GM18499 (cell line): ENCODE measurements around the gene TARBP1.
A peak's percentile ranks its signal among the peaks of the same experiment; 100 is the strongest.

Experiments
- ATAC-seq: cut with Tn5 transposase; IDR thresholded peaks from one replicate; pipeline ENCODE4 v1.9.1; 2021; ENCODE audit warnings: moderate number of reproducible peaks; ENCODE audit not compliant: insufficient read depth, unreplicated experiment

Gene TARBP1

DNA sequence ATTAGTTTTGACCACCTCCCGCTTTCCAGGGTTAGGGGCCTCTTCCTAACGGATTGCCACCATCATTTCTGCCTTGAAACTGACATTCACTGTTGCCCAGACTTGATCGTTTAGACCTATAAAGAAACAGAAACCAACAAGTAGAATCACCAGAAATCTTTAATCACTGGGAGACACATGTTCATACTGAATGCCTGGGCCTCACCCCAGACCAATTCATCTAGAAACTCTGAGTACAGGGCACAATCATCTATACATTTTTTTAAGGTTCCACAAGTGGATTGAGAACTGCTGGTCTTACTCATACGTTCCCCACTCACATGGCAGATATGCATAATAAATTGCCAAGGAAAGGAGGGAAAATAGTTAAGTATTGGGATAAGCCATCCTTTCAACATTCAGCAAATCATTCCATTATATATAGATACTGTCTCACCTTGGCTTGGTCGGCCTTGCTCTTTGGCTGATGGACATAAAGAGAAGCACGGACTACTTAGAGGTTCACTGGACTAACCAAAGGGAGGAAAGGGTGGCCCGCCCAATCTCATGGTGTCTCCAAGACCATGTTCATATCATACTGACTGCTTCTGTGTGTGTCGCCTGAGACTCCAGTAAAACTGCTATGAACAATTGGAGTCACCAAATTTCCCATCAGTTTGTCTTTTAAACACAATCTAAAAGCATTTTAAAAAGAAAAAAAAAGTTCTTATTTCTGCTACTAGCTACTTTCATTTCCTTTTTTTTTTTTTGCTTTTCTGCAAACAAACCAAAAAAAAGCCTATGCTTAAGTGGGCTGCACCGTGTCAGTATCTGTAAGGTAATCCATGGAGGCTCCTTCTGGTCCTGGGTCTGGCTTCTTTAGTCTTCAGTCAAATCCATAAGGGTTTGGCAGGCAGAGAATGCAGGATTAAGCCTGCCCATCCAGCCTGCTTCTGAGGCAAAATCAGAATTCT, 9.4 kb upstream of the TARBP1 start:
- no peak for ATAC-seq

DNA sequence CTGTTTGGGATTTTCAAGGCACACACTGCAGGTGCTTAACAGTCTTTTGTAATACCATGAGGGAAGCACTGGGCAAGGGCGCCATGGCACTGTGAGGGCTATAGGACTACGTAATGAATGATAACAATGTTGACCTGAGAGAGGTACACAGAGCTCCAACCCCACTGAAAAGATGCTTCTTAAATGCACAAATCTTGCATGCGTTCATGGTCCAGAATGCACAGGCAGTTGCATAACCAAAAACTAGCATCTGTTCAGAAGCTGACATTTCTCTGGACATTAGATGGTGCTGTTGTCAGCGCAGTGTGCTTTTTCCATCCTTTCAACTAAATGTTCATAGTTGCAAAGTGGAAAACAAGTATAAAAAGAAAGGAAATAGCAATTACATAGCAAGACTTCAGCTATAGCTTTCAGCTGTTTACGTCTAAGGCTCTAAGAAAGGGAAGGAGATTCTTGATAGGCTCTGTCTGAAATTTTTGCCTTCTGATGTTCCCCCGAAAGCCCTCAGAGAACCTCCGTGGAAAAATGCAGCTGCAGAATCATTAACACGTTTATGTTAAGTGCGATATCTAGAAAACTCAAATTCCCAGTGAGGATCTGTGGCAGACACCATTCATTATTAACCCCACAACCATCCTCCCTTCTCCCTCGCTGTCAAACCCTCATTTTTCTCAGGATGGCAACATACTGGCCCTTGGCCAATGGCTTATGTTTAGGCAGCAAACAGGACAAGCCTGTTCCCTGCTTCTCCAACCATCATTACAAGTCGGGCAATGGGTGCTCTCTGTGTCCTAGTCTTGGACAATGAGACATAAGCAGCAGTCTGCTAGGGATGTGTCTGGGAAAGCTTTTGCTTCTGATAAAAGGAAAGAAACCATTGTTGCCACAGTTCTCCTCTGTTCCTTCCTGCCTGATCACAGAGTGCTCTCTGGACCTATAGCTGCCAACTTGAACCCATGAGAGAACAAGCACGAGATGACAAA, 8.2 kb upstream of the TARBP1 start:
- no peak for ATAC-seq

DNA sequence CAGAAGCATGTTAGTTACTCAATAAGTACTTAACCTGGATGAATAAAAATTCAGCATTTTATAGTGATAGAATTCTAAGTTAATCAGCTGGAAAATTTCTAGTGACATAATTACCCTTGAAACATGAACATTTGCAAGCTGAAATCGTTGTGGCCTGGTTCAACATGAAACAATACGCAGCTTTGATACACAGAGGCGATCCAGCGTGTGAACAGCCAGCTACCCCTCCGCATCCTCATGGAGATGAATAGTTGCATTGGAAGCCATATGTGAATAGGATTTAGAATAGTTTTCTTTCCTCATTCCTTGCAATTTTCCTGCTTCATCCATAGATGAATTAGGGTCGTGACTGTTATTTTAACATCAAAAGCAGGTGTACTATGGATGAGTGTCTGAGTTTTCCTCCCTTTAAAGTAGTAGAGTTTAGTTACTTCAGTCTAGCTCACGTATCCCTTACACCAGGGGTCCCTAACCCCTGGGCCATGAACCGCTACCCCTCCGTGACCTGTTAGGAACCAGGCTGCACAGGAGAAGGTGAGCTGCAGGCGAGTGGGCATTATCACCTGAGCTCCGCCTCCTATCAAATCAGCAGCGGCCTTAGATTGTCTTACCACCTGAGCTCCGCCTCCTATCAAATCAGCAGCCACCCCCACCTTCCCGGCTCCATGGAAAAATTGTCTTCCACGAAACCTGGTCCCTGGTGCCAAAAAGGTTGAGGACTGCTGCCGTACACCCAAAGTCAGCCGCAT, 6.2 kb upstream of the TARBP1 start:
- no peak for ATAC-seq

DNA sequence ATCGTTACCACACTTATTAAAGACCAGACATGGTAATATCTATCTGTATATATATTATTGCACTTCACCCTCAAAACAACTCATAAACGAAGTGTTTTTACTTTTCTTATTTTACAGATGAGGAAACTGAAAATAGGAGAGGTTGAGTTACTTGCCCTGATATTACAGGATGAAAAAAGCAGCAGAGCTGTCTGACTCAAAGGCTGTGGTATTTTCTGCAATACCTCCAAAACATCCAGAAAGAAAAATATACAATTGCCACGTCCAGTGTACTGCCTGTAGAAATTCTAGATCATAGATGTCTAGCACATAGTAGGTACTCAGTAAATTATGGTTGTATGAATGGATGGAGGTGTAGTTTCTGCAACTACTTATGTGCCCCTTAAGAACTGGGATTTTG, 5.2 kb upstream of the TARBP1 start:
- ATAC-seq, result no peak

DNA sequence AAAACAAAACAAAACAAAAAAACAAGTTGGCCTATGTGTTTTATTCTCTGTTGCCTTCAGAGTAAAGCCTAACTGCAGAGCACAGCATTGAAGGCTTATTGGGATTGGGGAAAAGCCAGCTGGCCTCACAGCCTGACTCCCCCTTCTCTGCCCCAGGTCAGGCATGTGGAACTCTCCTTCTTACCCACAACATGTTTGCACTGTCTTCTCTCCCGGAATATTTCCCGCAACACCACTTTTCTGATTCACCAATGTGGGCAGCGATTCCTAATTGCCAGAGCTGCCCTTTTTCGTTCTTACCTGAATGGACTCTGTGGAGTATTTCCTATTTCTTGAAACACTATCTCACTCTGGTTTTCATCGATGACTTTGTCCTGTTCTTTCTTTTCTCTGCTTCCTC, 2.8 kb upstream of the TARBP1 start:
- ATAC-seq, result no peak

DNA sequence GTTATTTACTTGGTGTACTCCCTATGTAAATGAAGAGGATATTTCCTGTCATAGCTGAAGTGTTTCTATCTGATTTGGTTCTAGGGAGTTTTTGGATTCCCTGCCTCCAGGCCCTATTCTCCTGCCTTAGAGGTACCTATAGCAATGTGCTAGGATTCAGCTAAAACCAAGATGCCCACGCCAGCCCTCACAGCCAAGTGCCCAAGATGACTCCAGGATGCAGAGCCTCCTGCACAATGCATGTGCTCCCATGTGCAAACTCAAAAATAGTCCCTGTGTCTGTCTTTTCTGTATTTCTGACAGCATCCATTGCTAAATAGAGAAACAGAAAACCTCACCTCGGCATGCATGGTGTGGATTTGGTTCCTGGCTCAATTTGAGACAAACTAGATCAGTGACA, 887 bp upstream of the TARBP1 start:
- no peak for ATAC-seq

DNA sequence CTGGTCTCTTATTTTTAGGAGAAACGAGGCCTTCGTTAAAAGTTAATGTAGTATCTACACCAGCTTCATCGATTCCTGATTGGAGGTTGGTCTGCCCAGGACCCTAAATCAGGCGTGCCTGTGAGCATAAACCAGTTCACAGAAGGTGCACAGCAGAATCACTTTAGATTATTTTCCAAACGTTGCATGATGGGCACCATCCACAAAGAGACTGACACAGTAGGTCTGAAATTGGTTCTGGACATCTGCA, 256 bp upstream of the TARBP1 start:
- no peak for ATAC-seq

DNA sequence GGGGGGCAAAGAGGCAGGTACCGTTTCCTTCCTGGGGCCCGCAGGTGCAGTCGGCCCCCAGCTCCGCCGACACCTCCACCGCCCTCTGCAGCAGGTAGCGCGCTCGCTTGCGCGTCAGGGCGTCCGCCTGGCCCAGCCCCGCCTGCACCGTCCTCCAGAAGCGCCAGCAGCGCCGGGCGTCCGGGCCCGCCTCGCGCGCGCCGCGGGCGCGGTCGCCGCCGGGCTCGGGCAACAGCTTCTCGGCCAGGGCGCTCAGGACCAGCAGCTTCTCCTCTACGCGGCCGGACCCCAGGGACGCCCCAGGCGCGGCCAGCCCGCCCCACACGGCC, 863 bp downstream of the TARBP1 start:
- ATAC-seq, result peak; percentile 26

DNA sequence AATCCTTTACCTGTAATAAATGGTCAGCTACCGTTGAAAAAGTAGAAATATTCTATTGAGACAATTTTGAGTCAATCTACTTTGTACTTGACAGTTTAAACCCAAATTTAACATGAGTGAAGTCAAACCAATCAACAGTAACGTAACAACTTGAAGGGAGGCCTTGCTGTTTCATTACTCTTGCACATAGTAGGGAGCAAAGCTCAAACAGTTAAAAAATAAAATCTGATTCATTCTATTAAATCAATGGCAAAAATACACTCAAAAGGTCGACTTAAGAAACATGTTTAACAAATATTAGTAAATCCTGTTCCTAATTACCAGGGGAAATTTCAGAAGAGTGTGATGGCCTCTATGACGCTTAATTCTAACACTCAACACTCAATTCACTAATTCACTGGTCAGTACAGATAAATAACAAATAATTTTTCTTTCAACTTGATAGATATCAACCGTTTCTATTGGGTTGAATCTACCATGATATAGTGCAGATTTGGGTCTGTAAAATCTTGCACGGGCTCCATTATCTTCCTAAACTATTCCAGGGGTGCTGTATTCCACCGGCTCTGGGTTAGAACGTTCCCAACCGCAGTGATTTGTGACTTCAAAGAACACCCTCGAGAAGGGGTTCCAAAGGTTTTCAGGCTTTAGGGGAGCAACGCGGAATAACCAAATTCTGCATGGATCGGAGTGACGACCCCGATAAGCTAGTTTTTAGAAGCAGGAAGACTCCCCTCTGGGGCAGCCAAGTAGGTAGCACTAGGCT, 1.4 kb downstream of the TARBP1 start:
- ATAC-seq, result no peak

DNA sequence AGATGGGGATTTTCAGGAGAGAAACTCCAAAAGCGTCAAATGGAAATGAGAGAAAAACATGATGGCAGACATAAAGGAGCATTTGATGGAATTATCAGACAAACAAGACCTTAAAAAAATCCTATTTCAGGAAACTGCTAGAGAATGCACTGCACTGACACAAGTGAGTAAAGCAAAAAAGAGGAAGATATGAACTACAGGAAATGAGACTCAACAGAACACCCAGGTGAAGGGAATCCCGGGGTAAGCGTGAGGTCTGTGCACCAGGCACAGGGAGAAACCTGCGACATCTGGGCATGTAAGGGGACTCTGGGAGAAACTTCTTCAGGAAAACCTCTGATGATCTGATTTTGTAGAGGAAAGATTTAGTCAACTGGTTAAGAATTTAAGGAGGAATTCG, 2.8 kb downstream of the TARBP1 start:
- ATAC-seq, result no peak

DNA sequence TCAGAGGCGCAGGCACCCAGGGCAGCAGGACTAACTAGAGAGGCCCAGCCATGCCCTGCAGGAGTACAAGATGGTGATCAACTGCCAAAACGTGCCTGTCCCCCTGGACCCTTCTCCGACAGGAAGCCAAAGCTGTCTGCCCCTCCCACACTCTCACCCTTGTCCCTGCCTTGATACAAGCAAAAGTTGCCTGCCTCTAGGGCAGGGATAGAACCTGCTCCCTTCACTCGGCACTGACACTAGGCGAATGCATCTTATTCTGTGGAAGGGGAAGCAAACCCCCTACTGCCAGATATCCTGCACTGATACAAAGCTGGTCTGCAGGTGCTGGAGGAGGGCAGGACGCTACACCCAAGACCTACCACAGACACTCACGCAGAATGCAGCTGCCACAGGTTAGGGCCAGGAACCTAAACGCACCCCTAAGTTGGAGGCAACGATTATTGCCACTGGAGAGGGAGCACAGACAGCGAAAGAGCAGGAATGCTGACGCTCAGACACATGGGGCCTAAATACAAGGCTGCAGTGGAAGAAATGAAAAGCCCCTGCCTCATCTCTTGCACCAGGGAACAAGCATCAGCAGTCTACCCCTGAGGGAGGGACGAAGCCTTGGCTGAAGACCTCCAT, 3.7 kb downstream of the TARBP1 start:
- no peak for ATAC-seq

DNA sequence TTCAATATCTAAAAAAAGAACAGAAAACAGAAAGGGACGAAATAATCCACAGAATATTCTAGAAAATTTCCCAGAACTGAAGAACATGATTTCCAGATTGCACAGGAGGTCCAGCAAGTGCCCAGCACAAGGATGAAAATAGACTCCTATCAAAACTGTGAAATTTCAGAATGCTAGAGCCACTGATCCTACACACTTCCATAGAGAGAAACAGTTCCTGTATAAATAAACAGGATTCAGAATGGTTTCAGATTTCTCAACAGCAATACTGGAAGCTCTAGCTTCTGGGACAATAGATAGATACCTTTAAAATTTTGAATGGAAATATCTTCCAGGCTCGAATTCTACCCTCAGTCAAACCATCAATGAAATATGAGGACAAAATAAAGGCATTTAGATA, 4.6 kb downstream of the TARBP1 start:
- no peak for ATAC-seq

DNA sequence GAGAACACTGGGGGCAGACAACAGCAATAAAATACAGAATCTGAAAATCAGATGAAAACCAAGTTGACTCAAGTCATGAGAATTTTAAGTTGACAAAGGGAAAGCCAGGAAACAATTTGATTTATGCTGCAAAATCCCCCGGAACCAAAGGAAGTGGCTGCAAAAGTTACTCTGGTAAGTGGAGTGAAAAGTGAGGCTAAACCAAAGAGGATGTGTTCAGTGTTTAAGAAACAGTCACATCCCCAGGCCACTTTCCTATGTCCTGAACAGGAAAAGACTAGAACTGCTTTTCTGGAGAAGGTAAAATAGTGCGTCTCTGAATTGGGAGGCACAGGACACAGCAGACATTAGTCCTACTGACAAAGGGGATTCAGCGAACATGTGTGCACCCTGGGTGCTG, 5.9 kb downstream of the TARBP1 start:
- ATAC-seq, result no peak

DNA sequence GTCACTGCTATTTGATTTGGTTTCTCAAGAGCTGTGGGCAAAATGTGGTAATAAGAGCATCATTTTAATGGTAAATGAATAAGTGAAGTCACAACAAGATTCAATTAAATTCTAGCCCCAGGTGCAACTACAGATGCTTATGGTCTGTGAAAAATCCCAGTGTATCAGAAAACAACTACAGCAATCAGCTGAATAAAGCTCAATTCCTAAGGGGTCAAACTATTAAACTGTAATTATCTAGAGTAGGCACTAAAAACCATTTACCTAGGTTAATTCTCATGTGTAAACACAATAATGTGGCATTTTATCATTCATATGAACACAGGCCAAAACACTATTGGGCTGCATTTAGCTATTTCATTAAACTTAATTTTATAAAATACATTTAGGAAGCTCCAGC, 9.6 kb downstream of the TARBP1 start:
- ATAC-seq, result no peak

DNA sequence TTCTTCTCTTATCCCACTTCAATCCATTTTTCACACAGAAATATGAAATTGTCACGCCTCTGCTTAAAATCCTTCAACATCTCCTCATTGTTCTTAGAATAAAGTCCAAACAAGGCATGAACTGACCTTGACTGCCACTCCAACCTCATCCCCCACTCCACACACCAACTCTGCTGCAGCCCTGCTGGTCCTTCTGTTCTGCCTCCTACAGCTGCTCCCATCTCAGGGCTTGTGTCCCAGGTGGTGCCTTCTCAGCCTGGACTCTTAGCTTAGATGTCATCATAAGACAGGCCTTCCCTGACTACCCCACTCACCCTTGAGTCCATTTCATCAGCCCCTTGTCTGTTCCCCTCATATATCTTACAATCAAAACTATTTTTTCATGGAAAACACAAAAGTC, 10.4 kb downstream of the TARBP1 start:
- no peak for ATAC-seq

DNA sequence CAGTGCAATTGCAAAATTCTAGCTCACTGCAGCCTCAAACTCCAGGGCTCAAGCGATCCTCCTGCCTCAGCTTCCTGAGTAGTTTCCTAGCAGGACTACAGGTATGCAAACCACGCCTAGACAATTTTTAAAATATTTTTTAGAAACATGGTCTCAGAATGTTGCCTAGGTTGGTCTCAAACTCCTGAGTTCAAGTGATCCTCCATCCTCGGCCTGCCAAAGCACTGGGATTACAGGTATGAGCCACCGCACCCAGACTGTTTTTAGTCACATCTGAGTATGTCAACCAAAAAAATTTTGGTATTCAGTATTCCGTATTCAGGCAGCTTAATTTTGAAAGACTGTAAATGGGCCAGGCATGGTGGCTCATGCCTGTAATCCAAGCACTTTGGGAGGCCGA, 11.2 kb downstream of the TARBP1 start:
- ATAC-seq, result no peak

DNA sequence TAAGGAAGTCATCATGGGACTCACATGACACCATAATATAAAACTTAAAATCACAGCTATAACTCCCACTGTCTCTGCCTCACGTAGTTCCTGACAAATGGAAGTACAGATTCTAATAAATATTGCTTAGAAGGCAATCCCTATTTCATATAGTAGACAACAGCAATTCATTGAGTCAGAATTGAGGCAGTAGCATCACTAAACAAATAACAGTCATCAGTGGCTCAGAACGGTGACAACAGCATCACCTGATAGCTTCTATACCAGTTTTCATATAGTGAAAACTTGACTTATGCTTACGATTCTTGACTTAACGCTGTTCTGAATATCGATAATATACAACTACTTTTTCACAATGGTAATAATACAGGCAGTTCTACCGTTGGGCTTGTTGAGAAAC, 12.0 kb downstream of the TARBP1 start:
- ATAC-seq, result no peak

DNA sequence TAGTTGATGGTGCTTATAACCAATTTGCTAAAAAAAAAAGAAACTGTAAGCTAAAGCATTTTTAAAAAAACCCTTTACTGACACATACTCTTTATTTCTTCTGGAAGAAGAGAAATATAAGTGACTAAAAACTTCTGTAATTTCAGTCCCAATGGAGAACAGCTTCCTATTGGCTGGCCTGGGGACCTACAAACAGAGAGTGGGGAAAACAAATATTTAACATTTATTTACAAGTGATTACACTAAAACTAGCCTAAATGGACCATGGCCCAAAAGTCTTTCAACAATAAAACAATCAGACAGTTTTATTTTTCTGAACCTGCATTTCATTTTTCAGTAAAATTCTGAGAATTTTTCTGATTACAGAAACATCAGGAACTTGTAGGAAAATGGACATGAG, 15.2 kb downstream of the TARBP1 start:
- ATAC-seq, result no peak

DNA sequence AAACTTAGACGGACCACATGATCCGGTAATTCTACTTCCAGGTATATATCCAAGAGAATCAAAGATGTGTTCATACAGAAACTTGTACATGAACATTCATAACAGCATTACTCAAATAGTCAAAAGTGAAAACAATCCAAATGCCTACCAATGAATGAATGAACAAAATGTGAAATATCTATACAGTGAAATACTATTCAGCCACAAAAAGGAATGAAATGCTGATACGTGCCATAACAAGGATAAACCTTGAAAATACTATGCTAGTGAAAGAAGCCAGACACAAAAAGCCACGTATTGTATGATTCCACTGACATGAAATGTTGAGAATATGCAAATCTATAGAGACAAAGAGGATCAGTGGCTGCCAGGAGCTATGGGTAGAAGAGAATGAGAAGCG, 18.3 kb downstream of the TARBP1 start:
- ATAC-seq, result no peak
